ENCODE data around the gene CD209. TPM values are rescaled to one million over a fixed set of nuclear protein-coding genes. Genes with fewer than 3 reads are reported as not detected.

Gene CD209
- total RNA-seq, 1 donor from 2014 or later, result not detected

DNA sequence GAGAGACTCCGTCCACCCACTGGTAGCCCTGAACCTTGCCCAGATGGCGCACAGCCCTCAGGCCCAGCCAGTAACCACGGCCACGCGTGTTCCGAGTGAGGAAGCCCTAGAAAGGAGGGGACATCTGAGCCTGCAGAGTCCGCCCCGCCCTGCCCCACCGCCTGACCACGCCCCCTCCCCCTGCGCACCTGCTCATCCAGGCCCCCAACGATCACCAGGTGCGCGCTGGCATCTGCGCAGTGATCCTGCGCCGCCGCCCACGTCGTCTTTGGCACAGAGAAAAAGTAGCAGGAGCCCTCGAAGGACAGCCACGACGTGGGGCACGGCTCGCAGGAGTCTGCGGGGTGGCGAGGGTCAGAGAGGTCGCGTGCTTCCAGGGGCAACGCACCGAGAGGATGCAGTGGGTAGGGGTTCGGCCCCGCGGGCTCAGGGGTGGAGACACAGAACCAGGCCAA, 17.5 kb downstream of the CD209 start:
- DNase-seq (ENCODE audit: low spot score), result no peak
- no peaks in the 10 kb centered on the region for H3K4me1 Mint-ChIP-seq (ENCODE audit: low read depth)
- H3K36me3 Mint-ChIP-seq (ENCODE audit: low read depth), result no peaks in the 10 kb centered on the region
- H3K27me3 Mint-ChIP-seq (ENCODE audit: low read depth), result peaks cover 48% of the 10 kb centered on the region
- TF ChIP-seq, protein P1, sequence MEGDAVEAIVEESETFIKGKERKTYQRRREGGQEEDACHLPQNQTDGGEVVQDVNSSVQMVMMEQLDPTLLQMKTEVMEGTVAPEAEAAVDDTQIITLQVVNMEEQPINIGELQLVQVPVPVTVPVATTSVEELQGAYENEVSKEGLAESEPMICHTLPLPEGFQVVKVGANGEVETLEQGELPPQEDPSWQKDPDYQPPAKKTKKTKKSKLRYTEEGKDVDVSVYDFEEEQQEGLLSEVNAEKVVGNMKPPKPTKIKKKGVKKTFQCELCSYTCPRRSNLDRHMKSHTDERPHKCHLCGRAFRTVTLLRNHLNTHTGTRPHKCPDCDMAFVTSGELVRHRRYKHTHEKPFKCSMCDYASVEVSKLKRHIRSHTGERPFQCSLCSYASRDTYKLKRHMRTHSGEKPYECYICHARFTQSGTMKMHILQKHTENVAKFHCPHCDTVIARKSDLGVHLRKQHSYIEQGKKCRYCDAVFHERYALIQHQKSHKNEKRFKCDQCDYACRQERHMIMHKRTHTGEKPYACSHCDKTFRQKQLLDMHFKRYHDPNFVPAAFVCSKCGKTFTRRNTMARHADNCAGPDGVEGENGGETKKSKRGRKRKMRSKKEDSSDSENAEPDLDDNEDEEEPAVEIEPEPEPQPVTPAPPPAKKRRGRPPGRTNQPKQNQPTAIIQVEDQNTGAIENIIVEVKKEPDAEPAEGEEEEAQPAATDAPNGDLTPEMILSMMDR (IDR thresholded peaks at IDR 0.05), result no peak
- H3K9me3 Mint-ChIP-seq (ENCODE audit: low read depth), result no peaks in the 10 kb centered on the region
- H3K27ac Mint-ChIP-seq (ENCODE audit: unreplicated experiment), result no peak overlapping the region
- no peak overlapping the region for H3K4me3 Mint-ChIP-seq (ENCODE audit: unreplicated experiment)

DNA sequence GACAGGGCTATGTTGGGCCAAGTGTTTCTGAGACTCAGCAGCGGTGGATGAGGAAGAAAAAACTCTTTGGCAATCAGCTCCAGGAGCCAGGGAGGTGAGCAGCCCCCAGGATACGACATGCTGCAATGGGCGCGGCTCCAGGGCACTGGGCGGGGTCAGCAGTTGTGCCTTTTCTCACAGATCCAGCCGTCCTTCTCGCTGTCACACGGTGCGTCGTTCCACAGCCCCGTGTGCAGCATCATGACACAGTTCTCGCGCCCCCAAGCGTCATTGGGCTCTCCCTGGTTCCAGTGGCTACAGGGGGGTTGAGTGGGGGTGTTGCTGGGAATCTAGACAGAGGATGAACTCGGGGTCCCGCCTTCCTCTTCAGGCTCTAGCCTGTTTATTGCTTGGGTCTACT, 18.1 kb downstream of the CD209 start:
- peaks cover 48% of the 10 kb centered on the region for H3K27me3 Mint-ChIP-seq (ENCODE audit: low read depth)
- no peak for DNase-seq (ENCODE audit: low spot score)
- no peaks in the 10 kb centered on the region for H3K9me3 Mint-ChIP-seq (ENCODE audit: low read depth)
- H3K4me3 Mint-ChIP-seq (ENCODE audit: unreplicated experiment), result no peak overlapping the region
- H3K27ac Mint-ChIP-seq (ENCODE audit: unreplicated experiment), result no peak overlapping the region
- no peaks in the 10 kb centered on the region for H3K36me3 Mint-ChIP-seq (ENCODE audit: low read depth)
- TF ChIP-seq, protein P1 (IDR thresholded peaks at IDR 0.05), result no peak
- H3K4me1 Mint-ChIP-seq (ENCODE audit: low read depth), result no peaks in the 10 kb centered on the region

DNA sequence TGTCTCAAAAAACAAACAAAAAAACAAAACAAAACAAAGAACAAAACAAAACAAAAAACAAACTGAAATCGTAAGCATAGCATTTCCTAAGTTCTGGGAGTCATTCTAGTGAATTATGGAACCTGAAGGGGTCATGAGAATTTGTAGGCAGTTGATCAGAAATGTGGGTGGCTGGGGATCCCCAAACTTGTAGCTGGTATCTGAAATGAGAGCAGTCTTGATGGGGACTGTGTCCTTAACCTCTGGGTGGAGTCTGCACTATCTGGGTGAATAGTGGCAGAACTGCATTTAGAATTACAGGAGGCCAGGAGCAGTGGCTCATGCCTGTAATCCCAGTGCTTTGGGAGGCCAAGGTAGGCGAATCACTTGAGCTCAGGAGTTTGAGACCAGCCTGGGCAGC, 21.5 kb downstream of the CD209 start:
- Mint-ChIP-seq H3K9me3 (ENCODE audit: low read depth) (no peaks in the 10 kb centered on the region), H3K4me1 (ENCODE audit: low read depth) (no peaks in the 10 kb centered on the region), H3K27me3 (ENCODE audit: low read depth) (peaks cover 48% of the 10 kb centered on the region), H3K4me3 (ENCODE audit: unreplicated experiment) (no peak overlapping the region), H3K27ac (ENCODE audit: unreplicated experiment) (no peak overlapping the region), H3K36me3 (ENCODE audit: low read depth) (no peaks in the 10 kb centered on the region)
- TF ChIP-seq, protein P1 (IDR thresholded peaks at IDR 0.05), result no peak
- DNase-seq (ENCODE audit: low spot score), result no peak

DNA sequence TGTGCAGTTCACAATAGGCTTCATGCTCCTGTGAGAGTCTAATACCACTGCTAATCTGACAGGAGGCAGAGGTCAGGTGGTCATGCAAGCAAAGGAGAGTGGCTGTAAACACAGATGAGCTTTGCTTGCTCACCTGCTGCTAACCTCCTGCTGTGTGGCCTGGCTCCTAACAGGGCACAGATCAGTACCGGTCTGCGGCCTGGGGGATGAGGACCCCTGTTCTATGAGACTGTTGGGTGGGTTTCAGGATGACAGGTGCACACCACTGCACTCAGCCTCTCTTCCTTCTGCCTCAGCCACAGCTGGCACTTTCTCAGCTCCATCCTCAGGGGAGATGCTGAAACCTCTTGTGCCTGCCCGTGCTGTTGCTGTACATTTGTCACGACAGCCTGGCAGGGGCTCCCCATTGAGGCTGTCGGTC, 25.1 kb downstream of the CD209 start:
- Mint-ChIP-seq H3K27ac (ENCODE audit: unreplicated experiment) (no peak overlapping the region), H3K9me3 (ENCODE audit: low read depth) (no peaks in the 10 kb centered on the region), H3K36me3 (ENCODE audit: low read depth) (no peaks in the 10 kb centered on the region), H3K4me1 (ENCODE audit: low read depth) (no peaks in the 10 kb centered on the region), H3K27me3 (ENCODE audit: low read depth) (peaks cover 23% of the 10 kb centered on the region), H3K4me3 (ENCODE audit: unreplicated experiment) (no peak overlapping the region)
- TF ChIP-seq, protein P1 (IDR thresholded peaks at IDR 0.05), result no peak
- DNase-seq (ENCODE audit: low spot score), result no peak

DNA sequence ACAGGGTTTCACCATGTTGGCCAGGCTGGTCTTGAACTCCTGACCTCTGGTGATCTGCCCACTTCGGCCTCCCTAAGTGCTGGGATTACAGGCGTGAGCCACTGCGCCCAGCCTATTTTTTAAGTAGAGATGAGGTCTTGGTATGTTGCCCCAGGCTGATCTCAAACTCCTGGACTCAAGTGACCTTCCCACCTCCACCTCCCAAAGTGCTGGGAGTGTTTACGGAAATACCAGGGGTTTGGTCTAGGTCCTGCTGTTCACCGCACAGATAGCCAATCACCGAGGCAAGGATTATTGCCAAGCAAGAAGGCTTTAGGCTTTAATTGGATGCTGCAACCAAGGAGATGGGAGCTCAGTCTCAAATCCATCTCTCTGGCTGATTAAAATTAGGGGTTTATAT, 27.0 kb downstream of the CD209 start:
- Mint-ChIP-seq H3K36me3 (ENCODE audit: low read depth) (no peaks in the 10 kb centered on the region), H3K27me3 (ENCODE audit: low read depth) (peaks cover 18% of the 10 kb centered on the region), H3K4me1 (ENCODE audit: low read depth) (no peaks in the 10 kb centered on the region), H3K27ac (ENCODE audit: unreplicated experiment) (no peak overlapping the region), H3K4me3 (ENCODE audit: unreplicated experiment) (no peak overlapping the region), H3K9me3 (ENCODE audit: low read depth) (peaks cover 7% of the 10 kb centered on the region)
- TF ChIP-seq, protein P1 (IDR thresholded peaks at IDR 0.05), result no peak
- DNase-seq (ENCODE audit: low spot score), result no peak

All from chondrocyte (in vitro differentiated cells).